Central memory CD4-positive, alpha-beta T cell (primary cell): ENCODE data around the gene PLEK2.
"Not testable (repeated sequence)": the region's sequence is repeated elsewhere in the genome, so short reads cannot be mapped to it uniquely, and the experiment has no call there.

ENCODE experiments used
- DNase-seq: peaks from one replicate; pipeline ENCODE4 v3.0.0; 2022
- total RNA-seq, 3 experiments: gene quantifications; one replicate each; lab custom pipeline; 2026; lab: John Stamatoyannopoulos, UW

Gene PLEK2, protein sequence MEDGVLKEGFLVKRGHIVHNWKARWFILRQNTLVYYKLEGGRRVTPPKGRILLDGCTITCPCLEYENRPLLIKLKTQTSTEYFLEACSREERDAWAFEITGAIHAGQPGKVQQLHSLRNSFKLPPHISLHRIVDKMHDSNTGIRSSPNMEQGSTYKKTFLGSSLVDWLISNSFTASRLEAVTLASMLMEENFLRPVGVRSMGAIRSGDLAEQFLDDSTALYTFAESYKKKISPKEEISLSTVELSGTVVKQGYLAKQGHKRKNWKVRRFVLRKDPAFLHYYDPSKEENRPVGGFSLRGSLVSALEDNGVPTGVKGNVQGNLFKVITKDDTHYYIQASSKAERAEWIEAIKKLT
- total RNA-seq = 0.96 to 9.3 (median 4.4) reads per million in 3 experiments

DNA sequence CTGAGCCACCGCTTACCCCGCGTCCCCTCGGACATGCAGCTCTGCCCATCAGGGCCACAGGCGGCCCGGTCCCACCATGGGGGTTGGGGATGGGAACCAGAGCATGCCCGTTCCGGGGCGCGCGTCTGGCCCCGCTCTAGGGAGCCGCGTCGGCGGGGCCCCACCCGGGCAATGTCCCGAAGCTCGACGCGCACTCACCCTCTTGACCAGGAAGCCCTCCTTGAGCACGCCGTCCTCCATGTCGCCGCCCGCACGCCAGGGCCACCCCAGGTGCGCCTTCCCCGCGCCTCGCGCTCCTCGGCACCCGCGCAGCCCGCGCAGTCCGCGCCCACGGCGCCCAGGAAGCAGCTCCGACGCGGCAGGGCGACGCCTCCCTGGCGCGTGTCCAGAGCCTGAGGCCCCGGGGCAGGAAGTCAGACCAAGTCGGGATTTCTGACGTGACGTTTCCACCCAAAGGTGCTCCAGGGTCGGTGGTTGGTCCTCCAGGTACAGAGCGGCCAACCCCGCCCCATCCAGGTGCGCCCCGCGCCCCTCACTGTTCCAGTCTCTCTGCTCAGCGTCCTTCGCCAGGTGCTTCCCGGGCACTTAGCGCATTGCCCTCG is at the start of gene PLEK2:
PLEK2 (minus strand) TSS at position 346 of the 602 bp plus-strand sequence; CDS start at position 240, 106 bp downstream.
- DNase-seq = peak; percentile 48

DNA sequence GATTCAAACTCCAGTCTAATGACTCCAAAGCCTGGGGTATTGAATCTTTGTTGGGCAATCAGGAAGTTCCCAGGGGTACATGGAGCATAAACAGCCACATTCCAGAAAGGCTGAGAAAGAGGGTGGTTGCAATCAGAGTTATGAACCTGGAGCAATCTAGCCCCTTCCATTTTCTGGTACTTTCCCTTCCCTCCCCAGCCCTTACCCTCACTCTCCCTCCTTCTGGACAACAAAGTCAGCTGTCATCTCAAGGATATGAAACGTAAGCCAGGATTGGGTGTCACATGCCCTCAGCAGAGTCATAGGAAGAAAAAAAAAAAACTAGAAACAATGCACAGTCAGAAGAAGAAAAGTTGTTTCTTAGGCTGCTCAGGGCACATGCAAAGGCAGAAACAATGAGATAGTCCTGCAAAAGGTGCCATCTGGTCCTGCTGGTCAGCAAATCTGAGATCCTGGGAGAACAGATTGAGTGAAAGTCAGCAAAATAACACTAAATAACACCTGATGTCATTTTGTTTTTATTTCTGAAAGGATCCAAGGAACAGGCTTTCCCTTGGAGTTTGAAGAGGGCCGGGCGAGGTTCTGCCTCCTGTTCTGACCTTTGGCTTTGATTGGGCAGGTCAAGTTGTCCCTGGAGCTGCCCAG is 49.5 kb upstream of the PLEK2 start:
- no peak for DNase-seq

DNA sequence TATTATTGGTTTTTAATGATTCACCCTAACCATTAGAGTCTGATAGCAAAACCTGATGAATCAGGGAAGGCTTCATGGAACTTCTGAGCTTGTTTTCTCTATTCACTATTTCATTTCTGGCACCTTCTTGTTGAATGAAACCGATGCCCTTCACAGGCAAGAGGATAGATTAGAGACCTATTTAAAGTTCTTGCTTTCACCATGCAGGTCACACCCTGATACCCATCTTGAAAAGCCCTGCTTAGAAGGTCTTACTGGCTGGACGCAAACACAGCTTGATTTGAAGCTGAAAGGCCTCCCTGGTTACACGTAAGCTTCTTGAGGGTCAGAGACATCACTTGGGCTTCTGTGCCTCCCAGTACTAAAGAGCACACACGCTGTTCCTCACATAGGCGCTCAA is 47.4 kb upstream of the PLEK2 start:
- DNase-seq = no peak

DNA sequence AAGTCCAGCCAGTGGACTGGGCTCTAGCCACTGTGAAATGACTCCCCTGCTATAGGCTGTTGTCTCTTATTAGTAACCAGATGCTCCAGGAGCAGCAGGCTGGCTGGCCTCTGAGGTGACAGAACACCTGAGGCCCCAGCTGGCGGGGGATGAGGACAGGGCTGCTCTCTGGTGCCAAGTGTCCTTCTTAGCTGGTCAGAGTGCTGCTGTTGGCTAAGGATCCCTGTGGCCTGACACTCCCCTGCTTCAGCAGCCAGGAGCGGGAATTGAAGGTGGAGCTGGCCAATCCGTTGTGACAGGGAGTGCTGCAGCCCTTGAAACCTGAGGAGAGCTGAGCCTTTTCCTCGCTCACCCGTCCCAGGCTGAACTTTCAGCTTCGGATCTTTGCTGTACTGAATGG is 45.8 kb upstream of the PLEK2 start:
- DNase-seq = no peak

- DNase-seq = no peak
These were observed 44.8 kb upstream of the PLEK2 start for GRCh38 chr14:67456732-67457131.

GRCh38 chr14:67453575-67454300 is 41.8 kb upstream of the PLEK2 start:
- DNase-seq = no peak

GRCh38 chr14:67451667-67452066 is 39.7 kb upstream of the PLEK2 start:
- DNase-seq = not testable (repeated sequence)

GRCh38 chr14:67449096-67449495 is 37.1 kb upstream of the PLEK2 start:
- no peak for DNase-seq

DNA sequence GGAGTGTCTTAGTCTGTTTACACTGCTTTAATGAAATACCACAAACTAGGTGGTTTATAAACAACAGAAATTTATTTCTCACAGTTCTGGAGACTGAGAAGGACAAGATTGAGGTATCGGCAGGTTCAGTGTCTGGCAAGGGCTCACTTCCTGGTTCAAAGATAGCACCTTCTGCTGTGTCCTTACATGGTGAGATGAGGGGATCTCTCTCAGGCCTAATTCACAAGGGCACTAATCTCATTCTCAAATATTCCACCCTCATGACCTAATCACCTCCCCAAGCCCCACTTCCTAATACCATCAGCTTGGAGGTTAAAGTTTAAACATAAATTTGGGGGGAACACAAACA is 35.0 kb upstream of the PLEK2 start:
- no peak for DNase-seq

- no peak for DNase-seq
These were observed 34.5 kb upstream of the PLEK2 start for GRCh38 chr14:67446371-67447032.

GRCh38 chr14:67444395-67444794 is 32.4 kb upstream of the PLEK2 start:
- DNase-seq = no peak

- no peak for DNase-seq
These were observed 30.4 kb upstream of the PLEK2 start for GRCh38 chr14:67442139-67442906.

DNA sequence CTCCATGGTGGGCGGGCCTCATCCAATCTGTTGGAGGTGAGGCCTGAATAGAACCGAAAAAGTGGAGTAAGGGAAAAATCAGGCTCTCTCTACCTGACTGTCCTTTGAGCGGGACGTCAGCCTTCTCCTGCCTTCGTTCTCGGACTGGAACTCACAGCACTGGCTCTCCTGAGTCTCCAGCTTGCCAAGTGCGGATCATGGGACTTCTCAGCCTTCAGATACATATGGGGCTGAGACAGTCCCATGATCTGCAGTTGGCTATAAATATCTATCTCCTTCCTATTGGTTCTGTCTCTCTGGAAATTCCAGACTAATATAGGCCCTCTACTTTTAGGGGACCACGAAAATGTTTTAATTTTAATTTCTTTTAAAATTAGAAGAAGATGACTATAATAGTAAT is 29.7 kb upstream of the PLEK2 start:
- DNase-seq = no peak

GRCh38 chr14:67441256-67441655 is 29.3 kb upstream of the PLEK2 start:
- no peak for DNase-seq

DNA sequence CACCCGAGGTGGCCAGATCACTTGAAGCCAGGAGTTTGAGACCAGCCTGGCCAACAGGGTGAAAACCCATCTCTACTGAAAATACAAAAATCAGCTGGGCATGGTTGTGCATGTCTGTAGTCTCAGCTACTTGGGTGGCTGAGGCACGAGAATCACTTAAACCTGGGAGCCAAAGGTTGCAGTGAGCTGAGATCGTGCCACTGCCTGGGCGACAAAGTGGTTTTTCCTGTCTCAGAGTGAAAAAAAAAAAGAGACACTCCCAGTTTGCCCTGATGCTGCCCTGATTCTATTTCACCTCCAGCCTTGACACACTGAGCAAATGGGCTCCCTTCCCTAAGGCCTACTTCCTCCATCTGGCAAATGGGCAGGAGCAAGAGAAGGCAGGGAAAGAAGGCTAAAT is 28.5 kb upstream of the PLEK2 start:
- no peak for DNase-seq

GRCh38 chr14:67438969-67439368 is 27.0 kb upstream of the PLEK2 start:
- DNase-seq = no peak

- no peak for DNase-seq
These were observed 24.3 kb upstream of the PLEK2 start for GRCh38 chr14:67436006-67436866.

DNA sequence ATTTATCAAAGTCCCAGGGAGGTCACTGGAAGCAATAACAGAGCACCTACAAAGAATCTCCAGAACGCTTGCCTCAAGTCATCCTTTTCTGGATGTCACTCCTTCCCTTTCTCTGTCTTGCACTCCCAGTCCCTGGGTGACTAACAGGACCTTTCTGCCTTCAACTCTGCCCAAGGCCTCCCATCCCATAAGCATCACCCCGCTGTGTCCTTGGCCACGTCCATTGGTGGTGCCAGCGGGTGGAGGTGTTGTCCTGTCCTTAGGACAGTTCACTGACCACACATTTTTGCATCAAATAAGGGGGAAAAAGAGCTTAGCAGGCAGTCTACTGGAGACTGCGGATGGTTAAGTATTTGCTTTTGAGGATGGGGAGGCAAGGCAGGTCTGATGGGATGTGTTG is 23.6 kb upstream of the PLEK2 start:
- DNase-seq = no peak

- no peak for DNase-seq
These were observed 20.1 kb upstream of the PLEK2 start for GRCh38 chr14:67432050-67432564.

GRCh38 chr14:67429510-67430205 is 17.7 kb upstream of the PLEK2 start:
- no peak for DNase-seq
